Keratinocyte (primary cell): ENCODE results near the gene ENTPD6. TPM values are rescaled to one million over a fixed set of nuclear protein-coding genes. Genes with fewer than 3 reads are reported as not detected.

ENCODE experiments used
- DNase-seq: peaks from one replicate; pipeline ENCODE4 v3.0.0-alpha.2; 2011; ENCODE audit warnings: low read depth, missing footprints, low spot score
- FAIRE-seq: peaks from 2 replicates; lab custom pipeline; 2011; peaks lifted over from hg19 to GRCh38; lab: Jason Lieb, UNC
- H2AFZ ChIP-seq: 2 replicates; pipeline ENCODE4 v1.6.0; 2012; ENCODE audit warnings: low read length, control low read depth, inconsistent platforms; ENCODE audit not compliant: control insufficient read depth
- H3K27ac ChIP-seq: 2 replicates; pipeline ENCODE4 v1.5.1; 2011; ENCODE audit warnings: low read length; ENCODE audit not compliant: control insufficient read depth, insufficient read depth
- H3K27me3 ChIP-seq: 3 replicates; pipeline ENCODE4 v1.6.0; 2011; ENCODE audit warnings: low read length; ENCODE audit not compliant: control insufficient read depth, insufficient read depth; ENCODE audit errors: extremely low read depth
- H3K36me3 ChIP-seq, 2 experiments: 2 replicates in 1 of 2; 3 replicates in 1 of 2; pipeline ENCODE4 v1.5.1; 2011; ENCODE audit warnings: low read length in 2 of 2, mild to moderate bottlenecking in 1 of 2; ENCODE audit not compliant: control insufficient read depth in 2 of 2, insufficient read depth in 2 of 2; ENCODE audit errors: extremely low read depth in 1 of 2
- H3K4me1 ChIP-seq: 3 replicates; pipeline ENCODE4 v1.5.1; 2011; ENCODE audit warnings: low read length; ENCODE audit not compliant: control insufficient read depth, insufficient read depth; ENCODE audit errors: extremely low read depth
- H3K4me2 ChIP-seq: 3 replicates; pipeline ENCODE4 v1.6.0; 2011; ENCODE audit warnings: low read depth, low read length; ENCODE audit not compliant: control insufficient read depth, insufficient read depth; ENCODE audit errors: extremely low read depth
- H3K4me3 ChIP-seq, 3 experiments: fragments of 200-600 bp in 1 of 3; sonication (generic) in 1 of 3; 2 replicates in 2 of 3; 3 replicates in 1 of 3; pipeline ENCODE4 v1.5.1; 2011 to 2016; ENCODE audit warnings: low read length in 3 of 3, mild to moderate bottlenecking in 3 of 3, control low read depth in 2 of 3, inconsistent platforms in 1 of 3, low read depth in 1 of 3, mixed read lengths in 1 of 3, mixed run types in 1 of 3, moderate library complexity in 1 of 3; ENCODE audit not compliant: control insufficient read depth in 2 of 3, insufficient read depth in 2 of 3; ENCODE audit errors: extremely low read depth in 1 of 3
- H3K79me2 ChIP-seq: 2 replicates; pipeline ENCODE4 v1.6.0; 2012; ENCODE audit warnings: low read length; ENCODE audit not compliant: control insufficient read depth, insufficient read depth
- H3K9ac ChIP-seq: 3 replicates; pipeline ENCODE4 v1.6.0; 2011; ENCODE audit warnings: low read length; ENCODE audit not compliant: control insufficient read depth, insufficient read depth; ENCODE audit errors: extremely low read depth
- H3K9me1 ChIP-seq: 3 replicates; pipeline ENCODE4 v1.6.0; 2011; ENCODE audit warnings: low read length; ENCODE audit not compliant: control insufficient read depth, insufficient read depth; ENCODE audit errors: extremely low read depth
- H3K9me3 ChIP-seq: 2 replicates; pipeline ENCODE4 v1.5.1; 2012; ENCODE audit warnings: low read depth, low read length; ENCODE audit not compliant: control insufficient read depth
- H4K20me1 ChIP-seq: 3 replicates; pipeline ENCODE4 v1.6.0; 2011; ENCODE audit warnings: low read length; ENCODE audit not compliant: control insufficient read depth, insufficient read depth; ENCODE audit errors: extremely low read depth
- EZH2 ChIP-seq: IDR thresholded peaks from one replicate; pipeline ENCODE4 v1.6.1; 2012; ENCODE audit warnings: inconsistent platforms, mild to moderate bottlenecking, low read length, moderate library complexity
- dilution Hi-C: fragments of 300-500 bp; cut with MboI; formaldehyde crosslinking; loops from one replicate; pipeline ENCODE4 v1.7.0; 2020; ENCODE audit warnings: low sequenced_read_pairs; ENCODE audit not compliant: extremely low pct_ligation_motif_present
- polyA plus RNA-seq, 5 experiments: library from polyadenylated mRNA; depleted of rRNA in 3 of 5; stranded (reverse) in 3 of 5; stranded (forward) in 1 of 5; unstranded in 1 of 5; fragments of >200 nt; gene quantifications; 1 replicate in 1 of 5; 2 replicates in 3 of 5; 3 replicates in 1 of 5; pipeline versions ENCODE4 v1.2.1 to v1.2.3, GENCODE V29; 2011 to 2012; ENCODE audit warnings: missing spikeins in 2 of 5, low read depth in 1 of 5, low replicate concordance in 1 of 5
- TF ChIP-seq, protein P1 (sequence below), 3 experiments: IDR thresholded peaks in 1 of 3; conservative IDR thresholded peaks in 1 of 3; optimal IDR thresholded peaks in 1 of 3; 2 replicates in 2 of 3; 3 replicates in 1 of 3; pipeline versions ENCODE3 to v1.5.1; 2011; ENCODE audit warnings: low read length in 3 of 3, mild to moderate bottlenecking in 3 of 3, moderate library complexity in 2 of 3, control low read depth in 1 of 3, inconsistent platforms in 1 of 3; ENCODE audit not compliant: insufficient read depth in 2 of 3; ENCODE audit errors: extremely low read depth in 1 of 3

The ENTPD6 gene
- polyA plus RNA-seq, 1 donor (not counting 4 experiments of a cell fraction or from before 2014, with no cell fraction given) = 57.8 TPM

DNA sequence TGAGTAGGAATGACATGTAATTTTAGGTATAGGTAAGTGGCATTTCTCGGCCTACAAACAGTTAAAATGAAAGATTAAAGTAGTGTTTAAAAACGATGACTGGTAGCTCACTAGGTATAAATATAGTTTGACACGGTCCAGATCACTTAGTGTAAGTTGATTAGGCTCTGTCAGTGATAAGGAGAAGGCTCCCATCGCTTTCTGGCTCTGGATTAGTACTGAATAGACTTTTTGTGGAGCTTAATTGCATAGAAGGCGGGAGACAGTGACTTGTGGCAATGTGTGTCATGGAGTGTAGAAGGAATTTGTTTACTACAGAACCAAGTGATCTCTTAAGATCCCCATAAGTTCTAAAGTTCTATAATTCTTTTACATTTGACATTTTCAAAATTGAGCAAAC is 59.1 kb downstream of the ENTPD6 start:
- Histone ChIP-seq H3K36me3 (peaks cover 44 to 55% of the 10 kb centered on the region in 2 experiments), H3K27me3 (no peaks in the 10 kb centered on the region), H3K9me1 (peaks cover 12% of the 10 kb centered on the region), H4K20me1 (peaks cover 59% of the 10 kb centered on the region), H3K4me3 (no peak overlapping the region), H2AFZ (no peak overlapping the region), H3K79me2 (peaks cover 96% of the 10 kb centered on the region), H3K4me1 (peaks cover 34% of the 10 kb centered on the region), H3K9me3 (no peaks in the 10 kb centered on the region), H3K27ac (no peak overlapping the region), H3K9ac (no peak overlapping the region), H3K4me2 (no peak overlapping the region)
- dilution Hi-C loops = no loop called here
- no peak for FAIRE-seq
- TF ChIP-seq EZH2 = no peak
- TF ChIP-seq, protein P1, sequence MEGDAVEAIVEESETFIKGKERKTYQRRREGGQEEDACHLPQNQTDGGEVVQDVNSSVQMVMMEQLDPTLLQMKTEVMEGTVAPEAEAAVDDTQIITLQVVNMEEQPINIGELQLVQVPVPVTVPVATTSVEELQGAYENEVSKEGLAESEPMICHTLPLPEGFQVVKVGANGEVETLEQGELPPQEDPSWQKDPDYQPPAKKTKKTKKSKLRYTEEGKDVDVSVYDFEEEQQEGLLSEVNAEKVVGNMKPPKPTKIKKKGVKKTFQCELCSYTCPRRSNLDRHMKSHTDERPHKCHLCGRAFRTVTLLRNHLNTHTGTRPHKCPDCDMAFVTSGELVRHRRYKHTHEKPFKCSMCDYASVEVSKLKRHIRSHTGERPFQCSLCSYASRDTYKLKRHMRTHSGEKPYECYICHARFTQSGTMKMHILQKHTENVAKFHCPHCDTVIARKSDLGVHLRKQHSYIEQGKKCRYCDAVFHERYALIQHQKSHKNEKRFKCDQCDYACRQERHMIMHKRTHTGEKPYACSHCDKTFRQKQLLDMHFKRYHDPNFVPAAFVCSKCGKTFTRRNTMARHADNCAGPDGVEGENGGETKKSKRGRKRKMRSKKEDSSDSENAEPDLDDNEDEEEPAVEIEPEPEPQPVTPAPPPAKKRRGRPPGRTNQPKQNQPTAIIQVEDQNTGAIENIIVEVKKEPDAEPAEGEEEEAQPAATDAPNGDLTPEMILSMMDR (optimal IDR thresholded peaks at IDR 0.05 in 1 of 3, IDR thresholded peaks at IDR 0.05 in 1 of 3, conservative IDR thresholded peaks at IDR 0.05 in 1 of 3; ENCODE audit: extremely low read depth in 1 of 3, insufficient read depth in 2 of 3, low read length in 3 of 3) = no peak
- DNase-seq = no peak

DNA sequence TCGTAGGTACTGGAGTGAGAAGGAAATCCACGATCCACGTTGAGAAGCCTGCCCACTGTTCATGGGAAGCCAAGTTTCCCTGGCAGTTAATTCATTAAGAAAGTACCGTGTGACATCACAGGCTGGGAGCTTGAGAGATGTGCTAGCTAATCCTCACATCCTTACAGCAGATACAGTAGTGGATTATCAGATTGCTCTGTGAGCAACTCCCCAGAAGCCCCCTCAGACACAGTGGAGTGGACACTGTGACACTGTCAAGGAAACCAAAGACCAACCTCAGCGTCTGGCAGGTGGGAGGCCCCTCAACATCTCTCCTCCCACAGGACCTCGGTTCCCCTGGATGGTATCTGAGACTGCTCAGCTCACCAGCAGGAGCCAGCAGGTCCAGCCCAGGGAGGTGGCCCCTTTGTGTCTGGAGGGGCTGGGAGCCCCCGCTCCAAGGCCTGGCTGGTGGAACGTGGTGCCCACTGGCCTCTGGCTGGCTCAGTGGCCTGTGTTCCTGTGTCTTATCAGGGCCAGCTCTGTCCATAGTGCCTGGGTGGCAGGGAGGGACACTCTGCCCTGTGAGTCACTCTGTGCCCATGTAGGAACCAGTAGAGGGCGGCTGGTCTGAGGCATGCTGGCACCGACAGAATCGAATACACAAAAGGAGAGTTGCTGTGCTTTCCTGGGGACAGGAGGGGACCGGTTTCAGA is 59.6 kb downstream of the ENTPD6 start:
- peaks cover 30% of the 10 kb centered on the region for H3K4me1 ChIP-seq
- peaks cover 54% of the 10 kb centered on the region for H4K20me1 ChIP-seq
- H3K36me3 ChIP-seq = peaks cover 49 to 59% of the 10 kb centered on the region in 2 experiments
- no peak overlapping the region for H3K4me2 ChIP-seq
- H2AFZ ChIP-seq = no peak overlapping the region
- DNase-seq = no peak
- no peak overlapping the region for H3K9ac ChIP-seq
- FAIRE-seq = no peak
- dilution Hi-C loops = no loop called here
- no peak overlapping the region for H3K27ac ChIP-seq
- no peak overlapping the region for H3K4me3 ChIP-seq
- peaks cover 12% of the 10 kb centered on the region for H3K9me1 ChIP-seq
- H3K79me2 ChIP-seq = peaks cover 95% of the 10 kb centered on the region
- H3K9me3 ChIP-seq = no peaks in the 10 kb centered on the region
- no peak for TF ChIP-seq EZH2
- TF ChIP-seq, protein P1 (optimal IDR thresholded peaks at IDR 0.05 in 1 of 3, IDR thresholded peaks at IDR 0.05 in 1 of 3, conservative IDR thresholded peaks at IDR 0.05 in 1 of 3; ENCODE audit: extremely low read depth in 1 of 3, insufficient read depth in 2 of 3, low read length in 3 of 3) = peak in 1 of 3 experiments; percentile 33
- no peaks in the 10 kb centered on the region for H3K27me3 ChIP-seq
